ENCODE results near the gene MAEA.
"Not testable (repeated sequence)": the region's sequence is repeated elsewhere in the genome, so short reads cannot be mapped to it uniquely, and the experiment has no call there.

MAEA gene

GRCh38 chr4:1321946-1322650 is 32.4 kb downstream of the MAEA start:
- DNase-seq (ENCODE audit: low read depth in 3 of 3), result no peak

- DNase-seq (ENCODE audit: low read depth in 3 of 3), result no peak
Measured at GRCh38 chr4:1323280-1323634, 33.6 kb downstream of the MAEA start.

GRCh38 chr4:1323635-1324442 is 34.1 kb downstream of the MAEA start:
- DNase-seq (ENCODE audit: low read depth in 3 of 3), result no peak

- not testable (repeated sequence) for DNase-seq (ENCODE audit: low read depth in 3 of 3)
Measured at GRCh38 chr4:1324443-1325175, 34.9 kb downstream of the MAEA start.

- no peak for DNase-seq (ENCODE audit: low read depth in 3 of 3)
Measured at GRCh38 chr4:1325176-1325480, 35.4 kb downstream of the MAEA start.

GRCh38 chr4:1325681-1326635 is 36.3 kb downstream of the MAEA start:
- no peak for DNase-seq (ENCODE audit: low read depth in 3 of 3)

GRCh38 chr4:1326751-1327525 is 37.2 kb downstream of the MAEA start:
- DNase-seq (ENCODE audit: low read depth in 3 of 3), result no peak

- DNase-seq (ENCODE audit: low read depth in 3 of 3), result no peak
Measured at GRCh38 chr4:1327526-1328266, 38.0 kb downstream of the MAEA start.

GRCh38 chr4:1328267-1329155 is 38.8 kb downstream of the MAEA start:
- DNase-seq (ENCODE audit: low read depth in 3 of 3), result no peak

GRCh38 chr4:1329408-1330371 is 40.0 kb downstream of the MAEA start:
- no peak for DNase-seq (ENCODE audit: low read depth in 3 of 3)

- peak; percentile 46 to 59 (median 59) for DNase-seq (ENCODE audit: low read depth in 3 of 3)
Measured at GRCh38 chr4:1330761-1331590, 41.3 kb downstream of the MAEA start.

- DNase-seq (ENCODE audit: low read depth in 3 of 3), result no peak
Measured at GRCh38 chr4:1331591-1332353, 42.1 kb downstream of the MAEA start.

- DNase-seq (ENCODE audit: low read depth in 3 of 3), result no peak
Measured at GRCh38 chr4:1332686-1333085, 43.0 kb downstream of the MAEA start.

- no peak for DNase-seq (ENCODE audit: low read depth in 3 of 3)
Measured at GRCh38 chr4:1333256-1333655, 43.6 kb downstream of the MAEA start.

GRCh38 chr4:1333851-1334578 is 44.3 kb downstream of the MAEA start:
- not testable (repeated sequence) for DNase-seq (ENCODE audit: low read depth in 3 of 3)

GRCh38 chr4:1334579-1334895 is 44.8 kb downstream of the MAEA start:
- DNase-seq (ENCODE audit: low read depth in 3 of 3), result no peak

Measured in stimulated activated CD4-positive, alpha-beta T cell treated with anti-CD3 and anti-CD28 coated beads, TNF-alpha, amount 100 ng/mL, for 48 hours (primary cell).